WTC11 (cell line): Measurements from ENCODE around the gene CAPN12. TPM values are rescaled to one million over a fixed set of nuclear protein-coding genes. Genes with fewer than 3 reads are reported as not detected.

Experiments
- ATAC-seq: fragments of 200-7000 bp; cut with Tn5 transposase; 2 replicates; pipeline ENCODE4 v1.10.0; 2021; ENCODE audit warnings: mild to moderate bottlenecking, moderate library complexity
- CTCF ChIA-PET: fragments of 300-600 bp; sonication (Branson Sonifier 250); formaldehyde crosslinking; loops from one replicate; lab custom pipeline; 2021; ENCODE audit warnings: antibody characterized with exemption; lab: Charles Lee
- POLR2A ChIA-PET: fragments of 350-600 bp; sonication (Branson Sonifier 250); formaldehyde crosslinking; loops from one replicate; lab custom pipeline; 2021; ENCODE audit warnings: antibody characterized with exemption; lab: Charles Lee
- DNase-seq: peaks from one replicate; pipeline ENCODE4 v3.0.0; 2021; ENCODE audit warnings: low spot score
- H3K27ac Mint-ChIP-seq: 2 replicates; pipeline ENCODE4 v1.8.0; 2021; ENCODE audit warnings: mixed read lengths
- H3K27me3 Mint-ChIP-seq: 2 replicates; pipeline ENCODE4 v1.8.0; 2021; ENCODE audit warnings: low read depth, mild to moderate bottlenecking, moderate library complexity, mixed read lengths
- H3K36me3 Mint-ChIP-seq: 2 replicates; pipeline ENCODE4 v1.8.0; 2021; ENCODE audit warnings: mixed read lengths
- H3K4me1 Mint-ChIP-seq: 2 replicates; pipeline ENCODE4 v1.8.0; 2022; ENCODE audit warnings: mixed read lengths
- H3K4me3 Mint-ChIP-seq: 2 replicates; pipeline ENCODE4 v1.8.0; 2021; ENCODE audit warnings: mild to moderate bottlenecking, moderate library complexity, mixed read lengths
- H3K9me3 Mint-ChIP-seq: 2 replicates; pipeline ENCODE4 v1.8.0; 2021; ENCODE audit warnings: mixed read lengths
- CBFB ChIP-seq: sonication (generic); formaldehyde crosslinking; IDR thresholded peaks from 2 replicates; pipeline ENCODE4 v1.8.1; 2022; ENCODE audit warnings: mild to moderate bottlenecking, low read depth, missing genetic modification reagents
- ELF4 ChIP-seq: sonication (generic); formaldehyde crosslinking; IDR thresholded peaks from 2 replicates; pipeline ENCODE4 v1.8.1; 2022; ENCODE audit warnings: low read depth, mild to moderate bottlenecking, moderate library complexity, missing genetic modification reagents
- ESRRA ChIP-seq: sonication (generic); formaldehyde crosslinking; IDR thresholded peaks from 2 replicates; pipeline ENCODE4 v1.8.1; 2022; ENCODE audit warnings: mild to moderate bottlenecking, missing genetic modification reagents, borderline replicate concordance
- ETV6 ChIP-seq: sonication (generic); formaldehyde crosslinking; IDR thresholded peaks from 2 replicates; pipeline ENCODE4 v1.8.1; 2022; ENCODE audit warnings: mild to moderate bottlenecking, missing genetic modification reagents
- GABPB1 ChIP-seq: sonication (generic); formaldehyde crosslinking; IDR thresholded peaks from 2 replicates; pipeline ENCODE4 v1.8.1; 2023; ENCODE audit warnings: mild to moderate bottlenecking, missing genetic modification reagents
- GTF2I ChIP-seq: fragments of 250-450 bp; sonication (Bioruptor Pico); conservative IDR thresholded peaks from 2 replicates; pipeline ENCODE4 v1.4.0; 2021; ENCODE audit warnings: mild to moderate bottlenecking
- IRF1 ChIP-seq: sonication (generic); formaldehyde crosslinking; IDR thresholded peaks from 2 replicates; pipeline ENCODE4 v1.8.0; 2023; ENCODE audit warnings: missing genetic modification reagents
- JAZF1 ChIP-seq: fragments of 250-450 bp; sonication (Bioruptor Pico); IDR thresholded peaks from 2 replicates; pipeline ENCODE4 v1.9.0; 2021; ENCODE audit warnings: moderate library complexity, mild to moderate bottlenecking, inconsistent platforms
- MXD4 ChIP-seq: fragments of 250-450 bp; sonication (Bioruptor Pico); IDR thresholded peaks from 2 replicates; pipeline ENCODE4 v1.8.0; 2021; ENCODE audit warnings: mild to moderate bottlenecking, moderate library complexity, borderline replicate concordance
- MYBL2 ChIP-seq: sonication (generic); formaldehyde crosslinking; IDR thresholded peaks from 2 replicates; pipeline ENCODE4 v1.8.1; 2023; ENCODE audit warnings: mild to moderate bottlenecking, moderate library complexity, missing genetic modification reagents
- NFYB ChIP-seq: sonication (generic); formaldehyde crosslinking; conservative IDR thresholded peaks from 2 replicates; pipeline ENCODE4 v1.8.0; 2022; ENCODE audit warnings: low read depth, missing genetic modification reagents
- NR2C2 ChIP-seq: sonication (generic); formaldehyde crosslinking; IDR thresholded peaks from 2 replicates; pipeline ENCODE4 v1.8.0; 2022; ENCODE audit warnings: mild to moderate bottlenecking, missing genetic modification reagents
- NR3C1 ChIP-seq: sonication (generic); formaldehyde crosslinking; conservative IDR thresholded peaks from 2 replicates; pipeline ENCODE4 v1.8.1; 2023; ENCODE audit warnings: low read depth, mild to moderate bottlenecking, missing genetic modification reagents
- OVOL2 ChIP-seq: fragments of 250-450 bp; sonication (Bioruptor Pico); IDR thresholded peaks from 2 replicates; pipeline ENCODE4 v1.9.0; 2021; ENCODE audit warnings: mild to moderate bottlenecking, borderline replicate concordance
- PRRX2 ChIP-seq: fragments of 250-450 bp; sonication (Bioruptor Pico); IDR thresholded peaks from 2 replicates; pipeline ENCODE4 v1.8.0; 2021; ENCODE audit warnings: mild to moderate bottlenecking
- SMAD3 ChIP-seq: sonication (generic); formaldehyde crosslinking; IDR thresholded peaks from 2 replicates; pipeline ENCODE4 v1.8.0; 2022; ENCODE audit warnings: missing genetic modification reagents, mild to moderate bottlenecking, borderline replicate concordance
- SMAD4 ChIP-seq: sonication (generic); formaldehyde crosslinking; IDR thresholded peaks from 2 replicates; pipeline ENCODE4 v1.8.0; 2022; ENCODE audit warnings: mild to moderate bottlenecking, missing genetic modification reagents
- TEAD1 ChIP-seq: sonication (generic); formaldehyde crosslinking; IDR thresholded peaks from 2 replicates; pipeline ENCODE4 v1.8.0; 2022; ENCODE audit warnings: mild to moderate bottlenecking, missing genetic modification reagents
- TEAD4 ChIP-seq: sonication (generic); formaldehyde crosslinking; IDR thresholded peaks from 2 replicates; pipeline ENCODE4 v1.8.0; 2022; ENCODE audit warnings: mild to moderate bottlenecking, missing genetic modification reagents
- ZNF138 ChIP-seq: sonication (generic); formaldehyde crosslinking; conservative IDR thresholded peaks from 2 replicates; pipeline ENCODE4 v1.8.1; 2022; ENCODE audit warnings: mild to moderate bottlenecking, moderate library complexity, missing genetic modification reagents
- ZNF232 ChIP-seq: sonication (generic); formaldehyde crosslinking; IDR thresholded peaks from 2 replicates; pipeline ENCODE4 v1.8.0; 2022; ENCODE audit warnings: mild to moderate bottlenecking, missing genetic modification reagents
- ZNF416 ChIP-seq: fragments of 250-450 bp; sonication (Bioruptor Pico); IDR thresholded peaks from 2 replicates; pipeline ENCODE4 v1.9.0; 2021; ENCODE audit warnings: mild to moderate bottlenecking, inconsistent platforms
- ZNF423 ChIP-seq: fragments of 250-450 bp; sonication (Bioruptor Pico); IDR thresholded peaks from 2 replicates; pipeline ENCODE4 v2.1.2; 2022; ENCODE audit warnings: mild to moderate bottlenecking, moderate library complexity
- ZNF671 ChIP-seq: fragments of 250-450 bp; sonication (Bioruptor Pico); IDR thresholded peaks from 2 replicates; pipeline ENCODE4 v1.8.0; 2021; ENCODE audit warnings: mild to moderate bottlenecking
- total RNA-seq: library from RNA; stranded (reverse); gene quantifications from 3 replicates; pipeline ENCODE4 v1.2.3, GENCODE V29; 2021
- TF ChIP-seq, protein P1 (sequence below): fragments of 200-600 bp; IDR thresholded peaks from 2 replicates; pipeline ENCODE4 v1.8.0; 2022; ENCODE audit warnings: antibody characterized with exemption
- TF ChIP-seq, protein P2 (sequence below): sonication (generic); formaldehyde crosslinking; IDR thresholded peaks from 2 replicates; pipeline ENCODE4 v1.8.0; 2022; ENCODE audit warnings: mild to moderate bottlenecking, missing genetic modification reagents
- TF ChIP-seq, protein P3 (sequence below): sonication (generic); formaldehyde crosslinking; IDR thresholded peaks from 2 replicates; pipeline ENCODE4 v1.8.1; 2023; ENCODE audit warnings: mild to moderate bottlenecking, missing genetic modification reagents
- TF ChIP-seq, protein P4 (sequence below): sonication (generic); formaldehyde crosslinking; IDR thresholded peaks from 2 replicates; pipeline ENCODE4 v1.8.1; 2023; ENCODE audit warnings: mild to moderate bottlenecking, missing genetic modification reagents, moderate library complexity
- TF ChIP-seq, protein P5 (sequence below): sonication (generic); formaldehyde crosslinking; IDR thresholded peaks from 2 replicates; pipeline ENCODE4 v1.8.0; 2023; ENCODE audit warnings: missing genetic modification reagents, mild to moderate bottlenecking, borderline replicate concordance

Gene CAPN12
- total RNA-seq, 1 experiment from 2014 or later, result 9.6 TPM

DNA sequence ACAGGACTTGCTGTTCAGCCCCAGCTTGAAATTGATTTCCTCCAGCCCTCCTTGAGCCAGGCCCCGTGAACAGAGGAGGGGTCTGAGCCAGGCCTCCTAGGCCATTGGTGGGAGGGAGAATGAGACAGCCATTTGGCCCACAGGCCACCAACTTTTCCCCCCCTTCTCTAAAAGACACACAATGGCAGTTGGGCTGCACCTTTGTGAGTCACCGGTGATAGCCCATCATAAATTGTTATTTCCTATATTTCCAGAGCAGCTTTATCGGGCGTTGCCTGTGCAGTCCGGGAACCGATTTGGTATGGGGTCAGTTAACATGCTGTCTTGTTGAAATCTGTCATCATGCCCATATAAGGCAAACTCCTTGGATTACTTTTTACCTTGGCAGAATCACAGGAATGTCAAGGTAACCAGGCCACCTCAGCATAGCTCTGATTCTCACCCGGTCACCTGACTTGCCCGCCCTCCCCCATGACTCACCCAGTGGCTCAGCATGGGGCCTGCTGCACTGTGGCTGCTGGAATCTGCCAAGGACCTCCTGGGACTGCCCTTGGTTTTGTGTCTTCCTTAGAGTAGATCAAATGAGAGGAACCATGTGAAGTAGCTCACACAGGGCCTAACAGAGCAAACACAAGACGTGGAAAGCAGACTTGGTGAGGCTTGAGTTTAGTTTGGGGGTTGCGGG is 60.7 kb downstream of the CAPN12 start:
- Mint-ChIP-seq H3K27ac (peak overlapping the region; percentile 99), H3K36me3 (peaks cover 29% of the 10 kb centered on the region), H3K9me3 (peaks cover 9% of the 10 kb centered on the region), H3K4me3 (peak overlapping the region; percentile 40; the same call in 1 of the 2 replicates), H3K27me3 (no peaks in the 10 kb centered on the region), H3K4me1 (peaks cover 78% of the 10 kb centered on the region)
- ATAC-seq (peak; percentile 67), DNase-seq (peak; percentile 81)
- POLR2A ChIA-PET, result interaction anchor here (0.6 to 2.2 kb wide), 9 partner anchors 9 to 65 kb away, joined by 3 to 23 read pairs (median 4); partner anchors contain the start of genes ACTN4 and EIF3K
- CTCF ChIA-PET, result interaction anchor here (0.5 to 2.4 kb wide), 7 partner anchors 9 to 281 kb away, joined by 3 to 9 read pairs (median 5); partner anchors contain the start of genes ACTN4 and FAM98C
- TF ChIP-seq GABPB1 (CRISPR knock-in tag), result no peak
- no peak for TF ChIP-seq ZNF416 (CRISPR knock-in tag)
- no peak for TF ChIP-seq OVOL2 (CRISPR knock-in tag)
- TF ChIP-seq, protein P1, sequence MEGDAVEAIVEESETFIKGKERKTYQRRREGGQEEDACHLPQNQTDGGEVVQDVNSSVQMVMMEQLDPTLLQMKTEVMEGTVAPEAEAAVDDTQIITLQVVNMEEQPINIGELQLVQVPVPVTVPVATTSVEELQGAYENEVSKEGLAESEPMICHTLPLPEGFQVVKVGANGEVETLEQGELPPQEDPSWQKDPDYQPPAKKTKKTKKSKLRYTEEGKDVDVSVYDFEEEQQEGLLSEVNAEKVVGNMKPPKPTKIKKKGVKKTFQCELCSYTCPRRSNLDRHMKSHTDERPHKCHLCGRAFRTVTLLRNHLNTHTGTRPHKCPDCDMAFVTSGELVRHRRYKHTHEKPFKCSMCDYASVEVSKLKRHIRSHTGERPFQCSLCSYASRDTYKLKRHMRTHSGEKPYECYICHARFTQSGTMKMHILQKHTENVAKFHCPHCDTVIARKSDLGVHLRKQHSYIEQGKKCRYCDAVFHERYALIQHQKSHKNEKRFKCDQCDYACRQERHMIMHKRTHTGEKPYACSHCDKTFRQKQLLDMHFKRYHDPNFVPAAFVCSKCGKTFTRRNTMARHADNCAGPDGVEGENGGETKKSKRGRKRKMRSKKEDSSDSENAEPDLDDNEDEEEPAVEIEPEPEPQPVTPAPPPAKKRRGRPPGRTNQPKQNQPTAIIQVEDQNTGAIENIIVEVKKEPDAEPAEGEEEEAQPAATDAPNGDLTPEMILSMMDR, result no peak
- peak; percentile 83 for TF ChIP-seq ZNF423 (CRISPR knock-in tag)
- TF ChIP-seq MYBL2 (CRISPR knock-in tag), result no peak
- TF ChIP-seq IRF1 (CRISPR knock-in tag), result no peak
- TF ChIP-seq, protein P2, sequence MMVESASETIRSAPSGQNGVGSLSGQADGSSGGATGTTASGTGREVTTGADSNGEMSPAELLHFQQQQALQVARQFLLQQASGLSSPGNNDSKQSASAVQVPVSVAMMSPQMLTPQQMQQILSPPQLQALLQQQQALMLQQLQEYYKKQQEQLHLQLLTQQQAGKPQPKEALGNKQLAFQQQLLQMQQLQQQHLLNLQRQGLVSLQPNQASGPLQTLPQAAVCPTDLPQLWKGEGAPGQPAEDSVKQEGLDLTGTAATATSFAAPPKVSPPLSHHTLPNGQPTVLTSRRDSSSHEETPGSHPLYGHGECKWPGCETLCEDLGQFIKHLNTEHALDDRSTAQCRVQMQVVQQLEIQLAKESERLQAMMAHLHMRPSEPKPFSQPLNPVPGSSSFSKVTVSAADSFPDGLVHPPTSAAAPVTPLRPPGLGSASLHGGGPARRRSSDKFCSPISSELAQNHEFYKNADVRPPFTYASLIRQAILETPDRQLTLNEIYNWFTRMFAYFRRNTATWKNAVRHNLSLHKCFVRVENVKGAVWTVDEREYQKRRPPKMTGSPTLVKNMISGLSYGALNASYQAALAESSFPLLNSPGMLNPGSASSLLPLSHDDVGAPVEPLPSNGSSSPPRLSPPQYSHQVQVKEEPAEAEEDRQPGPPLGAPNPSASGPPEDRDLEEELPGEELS, result no peak
- TF ChIP-seq ESRRA (CRISPR knock-in tag), result no peak
- TF ChIP-seq, protein P3, sequence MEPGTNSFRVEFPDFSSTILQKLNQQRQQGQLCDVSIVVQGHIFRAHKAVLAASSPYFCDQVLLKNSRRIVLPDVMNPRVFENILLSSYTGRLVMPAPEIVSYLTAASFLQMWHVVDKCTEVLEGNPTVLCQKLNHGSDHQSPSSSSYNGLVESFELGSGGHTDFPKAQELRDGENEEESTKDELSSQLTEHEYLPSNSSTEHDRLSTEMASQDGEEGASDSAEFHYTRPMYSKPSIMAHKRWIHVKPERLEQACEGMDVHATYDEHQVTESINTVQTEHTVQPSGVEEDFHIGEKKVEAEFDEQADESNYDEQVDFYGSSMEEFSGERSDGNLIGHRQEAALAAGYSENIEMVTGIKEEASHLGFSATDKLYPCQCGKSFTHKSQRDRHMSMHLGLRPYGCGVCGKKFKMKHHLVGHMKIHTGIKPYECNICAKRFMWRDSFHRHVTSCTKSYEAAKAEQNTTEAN (CRISPR knock-in tag), result no peak
- no peak for TF ChIP-seq GTF2I (CRISPR knock-in tag)
- TF ChIP-seq JAZF1 (CRISPR knock-in tag), result no peak
- TF ChIP-seq NR2C2 (CRISPR knock-in tag), result no peak
- TF ChIP-seq ZNF671 (CRISPR knock-in tag), result no peak
- TF ChIP-seq SMAD3 (CRISPR knock-in tag), result no peak
- TF ChIP-seq ELF4 (CRISPR knock-in tag), result no peak
- no peak for TF ChIP-seq NFYB (CRISPR knock-in tag)
- TF ChIP-seq ZNF232 (CRISPR knock-in tag), result no peak
- TF ChIP-seq PRRX2 (CRISPR knock-in tag), result no peak
- TF ChIP-seq CBFB, result no peak
- TF ChIP-seq TEAD1 (CRISPR knock-in tag), result peak; percentile 45; the same call in 1 of the 2 replicates
- TF ChIP-seq, protein P4, sequence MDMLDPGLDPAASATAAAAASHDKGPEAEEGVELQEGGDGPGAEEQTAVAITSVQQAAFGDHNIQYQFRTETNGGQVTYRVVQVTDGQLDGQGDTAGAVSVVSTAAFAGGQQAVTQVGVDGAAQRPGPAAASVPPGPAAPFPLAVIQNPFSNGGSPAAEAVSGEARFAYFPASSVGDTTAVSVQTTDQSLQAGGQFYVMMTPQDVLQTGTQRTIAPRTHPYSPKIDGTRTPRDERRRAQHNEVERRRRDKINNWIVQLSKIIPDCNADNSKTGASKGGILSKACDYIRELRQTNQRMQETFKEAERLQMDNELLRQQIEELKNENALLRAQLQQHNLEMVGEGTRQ (CRISPR knock-in tag), result peak; percentile 86
- TF ChIP-seq NR3C1, result no peak
- no peak for TF ChIP-seq ZNF138 (CRISPR knock-in tag)
- TF ChIP-seq MXD4, result no peak
- TF ChIP-seq ETV6 (CRISPR knock-in tag), result 0 out of 2 replicates have a peak, but pooled peaks have one; percentile 48
- 0 out of 2 replicates have a peak, but pooled peaks have one; percentile 52 for TF ChIP-seq TEAD4 (CRISPR knock-in tag)
- TF ChIP-seq SMAD4, result no peak
- TF ChIP-seq, protein P5, sequence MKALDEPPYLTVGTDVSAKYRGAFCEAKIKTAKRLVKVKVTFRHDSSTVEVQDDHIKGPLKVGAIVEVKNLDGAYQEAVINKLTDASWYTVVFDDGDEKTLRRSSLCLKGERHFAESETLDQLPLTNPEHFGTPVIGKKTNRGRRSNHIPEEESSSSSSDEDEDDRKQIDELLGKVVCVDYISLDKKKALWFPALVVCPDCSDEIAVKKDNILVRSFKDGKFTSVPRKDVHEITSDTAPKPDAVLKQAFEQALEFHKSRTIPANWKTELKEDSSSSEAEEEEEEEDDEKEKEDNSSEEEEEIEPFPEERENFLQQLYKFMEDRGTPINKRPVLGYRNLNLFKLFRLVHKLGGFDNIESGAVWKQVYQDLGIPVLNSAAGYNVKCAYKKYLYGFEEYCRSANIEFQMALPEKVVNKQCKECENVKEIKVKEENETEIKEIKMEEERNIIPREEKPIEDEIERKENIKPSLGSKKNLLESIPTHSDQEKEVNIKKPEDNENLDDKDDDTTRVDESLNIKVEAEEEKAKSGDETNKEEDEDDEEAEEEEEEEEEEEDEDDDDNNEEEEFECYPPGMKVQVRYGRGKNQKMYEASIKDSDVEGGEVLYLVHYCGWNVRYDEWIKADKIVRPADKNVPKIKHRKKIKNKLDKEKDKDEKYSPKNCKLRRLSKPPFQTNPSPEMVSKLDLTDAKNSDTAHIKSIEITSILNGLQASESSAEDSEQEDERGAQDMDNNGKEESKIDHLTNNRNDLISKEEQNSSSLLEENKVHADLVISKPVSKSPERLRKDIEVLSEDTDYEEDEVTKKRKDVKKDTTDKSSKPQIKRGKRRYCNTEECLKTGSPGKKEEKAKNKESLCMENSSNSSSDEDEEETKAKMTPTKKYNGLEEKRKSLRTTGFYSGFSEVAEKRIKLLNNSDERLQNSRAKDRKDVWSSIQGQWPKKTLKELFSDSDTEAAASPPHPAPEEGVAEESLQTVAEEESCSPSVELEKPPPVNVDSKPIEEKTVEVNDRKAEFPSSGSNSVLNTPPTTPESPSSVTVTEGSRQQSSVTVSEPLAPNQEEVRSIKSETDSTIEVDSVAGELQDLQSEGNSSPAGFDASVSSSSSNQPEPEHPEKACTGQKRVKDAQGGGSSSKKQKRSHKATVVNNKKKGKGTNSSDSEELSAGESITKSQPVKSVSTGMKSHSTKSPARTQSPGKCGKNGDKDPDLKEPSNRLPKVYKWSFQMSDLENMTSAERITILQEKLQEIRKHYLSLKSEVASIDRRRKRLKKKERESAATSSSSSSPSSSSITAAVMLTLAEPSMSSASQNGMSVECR (CRISPR knock-in tag), result no peak
